Pancreas (tissue), 10 donors: ENCODE data around the gene PCF11. TPM values are rescaled to one million over a fixed set of nuclear protein-coding genes. Genes with fewer than 3 reads are reported as not detected.

Source experiments
- ATAC-seq, 4 donors: fragments of 200-7000 bp; cut with Tn5 transposase; one replicate each; pipeline versions ENCODE4 v1.8.0 to v1.9.1; 2020; ENCODE audit warnings: mild to moderate bottlenecking in 4 of 4, moderate library complexity in 4 of 4
- DNase-seq, 6 donors: peaks; one replicate each; pipeline ENCODE4 v3.0.0-alpha.2; 2020
- FAIRE-seq: peaks from 2 replicates; lab custom pipeline; 2012; peaks lifted over from hg19 to GRCh38; lab: Jason Lieb, UNC
- H3K27ac ChIP-seq, 4 donors: fragments of 200-600 bp; sonication (generic); 1 replicate in 3 of 4; 2 replicates in 1 of 4; pipeline versions ENCODE4 v1.5.0 to v1.8.0; 2020
- H3K27me3 ChIP-seq, 4 donors: fragments of 200-600 bp; one replicate each; pipeline ENCODE4 v1.8.0; 2021
- H3K36me3 ChIP-seq, 3 donors: fragments of 200-600 bp; sonication (generic) in 1 of 3; one replicate each; pipeline versions ENCODE4 v1.5.0 to v1.8.0; 2020 to 2021
- H3K4me1 ChIP-seq, 3 donors: fragments of 200-600 bp; one replicate each; pipeline ENCODE4 v1.8.0; 2021
- H3K4me3 ChIP-seq, 4 donors: fragments of 200-600 bp; sonication (generic) in 2 of 4; one replicate each; pipeline versions ENCODE4 v1.5.0 to v1.8.0; 2020 to 2021
- H3K9me3 ChIP-seq, 4 donors: fragments of 200-600 bp; one replicate each; pipeline ENCODE4 v1.8.0; 2021
- CTCF ChIP-seq, 4 donors: fragments of 200-600 bp; sonication (generic) in 3 of 4; IDR thresholded peaks; one replicate each; pipeline versions ENCODE4 v1.5.0 to v1.8.0; 2021; ENCODE audit warnings: antibody characterized with exemption in 4 of 4
- WGBS, 2 donors: extraction: QIAGEN DNeasy Blood & Tissue Kit; methylation state at CpG; one replicate each; pipeline ENCODE4 v1.1.7; 2013; 5-methylcytosine and 5-hydroxymethylcytosine counted together
- intact Hi-C, 3 donors: fragments of 100-400 bp; cut with DNase I; formaldehyde crosslinking; loops; one replicate each; pipeline versions ENCODE4 v1.11.1 to v1.14.2; 2022
- polyA plus RNA-seq, 2 donors: library from polyadenylated mRNA; stranded (reverse); fragments of 200-250 nt; gene quantifications; one replicate each; pipeline ENCODE4 v1.2.3, GENCODE V29; 2013
- total RNA-seq, 6 donors: library from RNA; stranded (reverse); fragmentation: NEBNext Ultra II Directional in 4 of 6; extraction: Animal tissue kit (Norgen Biotek cat#: 25700) in 4 of 6; gene quantifications; one replicate each; pipeline versions ENCODE4 v1.2.1 to v1.2.4, GENCODE V29; 2021 to 2023
- donor health status: healthy with polysubstance abuse.
- donor health status: DM: no; HTN: no; CAD: no; lungs with moderate emphysema.
- donor health status: DM: no; HTN: no; CAD: no.
- donor health status: control.
- donor health status: control.
- donor health status: Bipolar disorder and iron deficiency.
- donor health status: DM: yes; HTN: yes; CAD: no.
- donor health status: DM: no; HTN: no; CAD: no.
- donor health status: DM: no; HTN: no; CAD: no.
- donor health status: DM: yes; HTN: yes; CAD: no.

The PCF11 gene
- total and polyA plus RNA-seq, 8 donors, result 18.4 to 34.3 (median 25.6) TPM

DNA sequence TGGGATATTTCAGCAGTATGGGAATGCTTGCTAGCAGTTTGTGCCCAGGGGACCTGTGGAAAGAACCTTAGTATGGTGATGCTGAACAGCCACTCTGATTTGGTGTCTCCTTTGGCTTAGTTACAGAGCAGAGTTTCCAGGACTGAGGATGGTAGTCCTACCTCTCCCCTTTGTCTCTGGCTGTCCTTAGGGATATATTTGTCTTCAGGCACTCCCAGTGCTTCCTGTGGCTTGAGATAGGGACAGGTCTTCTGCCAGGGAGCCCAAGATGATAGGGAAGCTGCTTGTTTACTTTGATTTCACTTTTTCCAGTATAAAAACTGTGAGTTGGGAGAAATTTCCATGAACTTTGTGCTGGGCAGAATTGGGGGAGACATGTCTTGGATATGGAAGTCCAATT, 64.8 kb downstream of the PCF11 start:
- Histone ChIP-seq H3K36me3 (no peaks in the 10 kb centered on the region), H3K9me3 (no peaks in the 10 kb centered on the region)
- FAIRE-seq, result no peak

GRCh38 chr11:83222499-83222898, 65.6 kb downstream of the PCF11 start:
- H3K4me1 ChIP-seq, result no peaks in the 10 kb centered on the region
- H3K9me3 ChIP-seq, result no peaks in the 10 kb centered on the region
- ATAC-seq, result no peak
- no peak for DNase-seq
- H3K36me3 ChIP-seq, result no peaks in the 10 kb centered on the region
- WGBS, 2 donors, result 89 to 100% methylated on average over 1 of the region's 1 CpG
- no peak for TF ChIP-seq CTCF (IDR thresholded peaks at IDR 0.05)
- H3K4me3 ChIP-seq, result no peak overlapping the region
- intact Hi-C loops, result no loop called here
- no peak overlapping the region for H3K27ac ChIP-seq
- no peaks in the 10 kb centered on the region for H3K27me3 ChIP-seq
- FAIRE-seq, result no peak

More for the DNA sequence above, 64.8 kb downstream of the PCF11 start:
- Histone ChIP-seq H3K4me3 (no peak overlapping the region), H3K27me3 (no peaks in the 10 kb centered on the region), H3K27ac (no peak overlapping the region), H3K4me1 (no peaks in the 10 kb centered on the region)
- no peak for TF ChIP-seq CTCF (IDR thresholded peaks at IDR 0.05)
- ATAC-seq (no peak), DNase-seq (no peak)
- intact Hi-C loops, result no loop called here

- no peaks in the 10 kb centered on the region for H3K9me3 ChIP-seq
- DNase-seq (no peak), FAIRE-seq (no peak), ATAC-seq (no peak)
- no peak overlapping the region for H3K4me3 ChIP-seq
- intact Hi-C loops, result no loop called here
- TF ChIP-seq CTCF (IDR thresholded peaks at IDR 0.05), result no peak
- H3K27me3 ChIP-seq, result no peaks in the 10 kb centered on the region
- H3K36me3 ChIP-seq, result no peaks in the 10 kb centered on the region
- 93 to 100% methylated on average over 2 of the region's 2 CpGs for WGBS, 2 donors
- no peak overlapping the region for H3K27ac ChIP-seq
- H3K4me1 ChIP-seq, result no peaks in the 10 kb centered on the region
These were observed 66.5 kb downstream of the PCF11 start for GRCh38 chr11:83223457-83223856.

DNA sequence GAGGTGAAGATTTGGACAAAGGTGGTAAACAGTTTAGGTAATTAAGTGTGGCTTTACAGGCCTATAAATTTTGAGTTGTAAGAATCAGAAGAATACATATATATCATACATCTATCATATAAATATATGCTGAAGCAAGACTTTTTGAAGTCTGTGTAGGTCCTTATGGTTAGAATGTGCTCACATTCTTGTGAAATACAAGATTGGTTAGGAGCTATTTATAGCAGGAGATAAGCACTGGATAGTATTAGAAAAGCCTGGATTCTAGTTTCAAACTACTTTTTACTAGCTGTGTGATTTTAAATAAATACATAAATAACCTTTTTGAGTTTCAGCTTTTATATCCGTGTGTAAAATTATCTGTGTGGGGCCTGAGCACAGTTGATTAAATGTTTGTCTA, 78.9 kb downstream of the PCF11 start:
- WGBS, 2 donors, result 8% methylated on average over 1 of the region's 1 CpG
- H3K27ac ChIP-seq, result no peak overlapping the region
- peak in 3 of 4 donors; percentile 65 to 86 (median 72) for ATAC-seq

More for the DNA sequence above, 78.9 kb downstream of the PCF11 start:
- H3K4me3 ChIP-seq, result no peak overlapping the region
- peaks cover 9 to 11% (median 10%) of the 10 kb centered on the region in 3 donors for H3K4me1 ChIP-seq
- H3K36me3 ChIP-seq, result no peaks in the 10 kb centered on the region
- intact Hi-C loops, result no loop called here
- DNase-seq (no peak), FAIRE-seq (no peak)
- no peaks in the 10 kb centered on the region for H3K27me3 ChIP-seq
- no peaks in the 10 kb centered on the region for H3K9me3 ChIP-seq
- no peak for TF ChIP-seq CTCF (IDR thresholded peaks at IDR 0.05)

Other genes starting within 250 kb of the PCF11 start
- 1 to 10 TPM; 4.0 to 6.7 (median 5.3) TPM for gene RAB30, start 85.2 kb upstream of the PCF11 start, total RNA-seq
- 1 to 10 TPM; 1.0 to 1.5 TPM for gene RAB30, start 85.2 kb upstream of the PCF11 start, polyA plus RNA-seq
- 1 to 10 TPM; 4.1 to 8.1 (median 5.3) TPM for gene ANKRD42, start 36.6 kb downstream of the PCF11 start, total RNA-seq
- gene ANKRD42, start 36.6 kb downstream of the PCF11 start, polyA plus RNA-seq, result 1 to 10 TPM; 3.5 to 5.4 TPM
- 10 to 100 TPM; 12.1 to 25.1 (median 14.9) TPM for gene CCDC90B, start 129.2 kb downstream of the PCF11 start, total RNA-seq
- gene CCDC90B, start 129.2 kb downstream of the PCF11 start, polyA plus RNA-seq, result 10 to 100 TPM; 16.5 to 19.5 TPM